ENCODE data around the gene DDIT4L. TPM values are rescaled to one million over a fixed set of nuclear protein-coding genes. Genes with fewer than 3 reads are reported as not detected.

DDIT4L gene
- total RNA-seq, 1 donor from 2014 or later: not detected

DNA sequence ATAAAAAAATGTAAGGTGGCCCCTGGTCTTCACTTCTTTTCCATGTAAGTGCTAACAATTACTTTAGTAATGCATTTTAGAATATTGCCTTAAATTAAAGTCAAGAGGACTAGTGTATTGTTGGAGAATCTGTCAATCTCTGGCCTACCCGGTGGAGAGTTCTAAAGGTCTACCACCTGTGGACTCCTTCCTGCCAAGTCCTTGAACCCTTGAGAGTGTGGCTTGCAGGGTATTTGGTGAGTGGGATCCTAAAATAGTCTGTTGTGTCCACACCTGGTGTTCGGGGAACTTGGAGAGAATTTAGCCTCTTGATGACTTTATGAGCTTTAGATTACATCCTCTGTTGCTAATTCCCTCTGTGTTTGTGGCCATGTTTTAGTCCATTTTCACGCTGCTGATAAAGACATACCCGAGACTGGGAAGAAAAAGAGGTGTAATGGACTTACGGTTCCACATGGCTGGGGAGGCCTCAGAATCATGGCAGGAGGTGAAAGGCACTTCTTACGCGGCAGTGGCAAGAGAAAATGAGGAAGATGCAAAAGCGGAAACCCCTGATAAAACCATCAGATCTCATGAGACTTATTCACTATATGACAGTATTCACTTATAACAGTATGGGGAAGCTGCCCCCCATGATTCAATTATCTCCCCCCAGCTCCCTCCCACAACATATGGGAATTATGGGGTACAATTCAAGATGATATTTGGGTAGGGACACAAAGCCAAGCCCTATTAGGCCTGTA lies 23.8 kb downstream of the DDIT4L start:
- Mint-ChIP-seq H3K4me3 (ENCODE audit: unreplicated experiment) (no peak overlapping the region), H3K4me1 (ENCODE audit: low read depth, unreplicated experiment) (no peaks in the 10 kb centered on the region), H3K36me3 (ENCODE audit: unreplicated experiment) (no peaks in the 10 kb centered on the region), H3K27ac (ENCODE audit: unreplicated experiment) (no peak overlapping the region), H3K27me3 (ENCODE audit: unreplicated experiment) (peaks cover 2% of the 10 kb centered on the region), H3K9me3 (ENCODE audit: unreplicated experiment) (no peaks in the 10 kb centered on the region)
- no peak for TF ChIP-seq CTCF (IDR thresholded peaks at IDR 0.05; ENCODE audit: partially characterized antibody, unreplicated experiment)
- no peak for DNase-seq

GRCh38 chr4:100165809-100166208 lies 24.5 kb downstream of the DDIT4L start:
- Mint-ChIP-seq H3K4me3 (ENCODE audit: unreplicated experiment) (no peak overlapping the region), H3K9me3 (ENCODE audit: unreplicated experiment) (no peaks in the 10 kb centered on the region), H3K4me1 (ENCODE audit: low read depth, unreplicated experiment) (no peaks in the 10 kb centered on the region), H3K27ac (ENCODE audit: unreplicated experiment) (no peak overlapping the region), H3K27me3 (ENCODE audit: unreplicated experiment) (peaks cover 2% of the 10 kb centered on the region), H3K36me3 (ENCODE audit: unreplicated experiment) (no peaks in the 10 kb centered on the region)
- TF ChIP-seq CTCF (IDR thresholded peaks at IDR 0.05; ENCODE audit: partially characterized antibody, unreplicated experiment): no peak
- DNase-seq: no peak

- Mint-ChIP-seq H3K36me3 (ENCODE audit: unreplicated experiment) (no peaks in the 10 kb centered on the region), H3K27ac (ENCODE audit: unreplicated experiment) (no peak overlapping the region), H3K27me3 (ENCODE audit: unreplicated experiment) (peaks cover 2% of the 10 kb centered on the region), H3K9me3 (ENCODE audit: unreplicated experiment) (no peaks in the 10 kb centered on the region), H3K4me3 (ENCODE audit: unreplicated experiment) (no peak overlapping the region), H3K4me1 (ENCODE audit: low read depth, unreplicated experiment) (no peaks in the 10 kb centered on the region)
- DNase-seq: no peak
- TF ChIP-seq CTCF (IDR thresholded peaks at IDR 0.05; ENCODE audit: partially characterized antibody, unreplicated experiment): no peak
Observed at GRCh38 chr4:100164808-100165760, 25.2 kb downstream of the DDIT4L start.

- H3K27ac Mint-ChIP-seq (ENCODE audit: unreplicated experiment): no peak overlapping the region
Observed at GRCh38 chr4:100162027-100162685, 28.1 kb downstream of the DDIT4L start.

More at GRCh38 chr4:100162027-100162685, 28.1 kb downstream of the DDIT4L start:
- DNase-seq: no peak
- no peak for TF ChIP-seq CTCF (IDR thresholded peaks at IDR 0.05; ENCODE audit: partially characterized antibody, unreplicated experiment)
- no peaks in the 10 kb centered on the region for H3K4me1 Mint-ChIP-seq (ENCODE audit: low read depth, unreplicated experiment)
- H3K9me3 Mint-ChIP-seq (ENCODE audit: unreplicated experiment): no peaks in the 10 kb centered on the region
- H3K27me3 Mint-ChIP-seq (ENCODE audit: unreplicated experiment): peaks cover 2% of the 10 kb centered on the region
- H3K36me3 Mint-ChIP-seq (ENCODE audit: unreplicated experiment): no peaks in the 10 kb centered on the region
- H3K4me3 Mint-ChIP-seq (ENCODE audit: unreplicated experiment): no peak overlapping the region
